ENCODE results near the gene TMPRSS3. TPM values are rescaled to one million over a fixed set of nuclear protein-coding genes. Genes with fewer than 3 reads are reported as not detected.

The TMPRSS3 gene
- total RNA-seq, 1 experiment from 2014 or later = not detected

- DNase-seq (ENCODE audit: low spot score) = no peak
- Histone ChIP-seq H3K27me3 (replicated peaks; ENCODE audit: insufficient read depth, low read depth, low read length, poor library complexity) (peaks cover 70% of the 10 kb centered on the region), H3K4me3 (ENCODE audit: low read depth, low read length, poor library complexity, severe bottlenecking) (no peak overlapping the region), H3K9me3 (ENCODE audit: low read depth, low read length, poor library complexity, severe bottlenecking) (peaks cover 9% of the 10 kb centered on the region), H3K27ac (ENCODE audit: low read depth, low read length, poor library complexity, severe bottlenecking) (no peak overlapping the region), H3K36me3 (ENCODE audit: insufficient read depth, low read length, poor library complexity, severe bottlenecking) (no peaks in the 10 kb centered on the region), H3K4me1 (ENCODE audit: insufficient read depth, low read length, poor library complexity, severe bottlenecking) (peaks cover 27% of the 10 kb centered on the region)
- no peak for TF ChIP-seq EZH2 (IDR thresholded peaks at IDR 0.05; ENCODE audit: borderline replicate concordance, low read depth, low read length, poor library complexity, severe bottlenecking)
- TF ChIP-seq, protein P1, sequence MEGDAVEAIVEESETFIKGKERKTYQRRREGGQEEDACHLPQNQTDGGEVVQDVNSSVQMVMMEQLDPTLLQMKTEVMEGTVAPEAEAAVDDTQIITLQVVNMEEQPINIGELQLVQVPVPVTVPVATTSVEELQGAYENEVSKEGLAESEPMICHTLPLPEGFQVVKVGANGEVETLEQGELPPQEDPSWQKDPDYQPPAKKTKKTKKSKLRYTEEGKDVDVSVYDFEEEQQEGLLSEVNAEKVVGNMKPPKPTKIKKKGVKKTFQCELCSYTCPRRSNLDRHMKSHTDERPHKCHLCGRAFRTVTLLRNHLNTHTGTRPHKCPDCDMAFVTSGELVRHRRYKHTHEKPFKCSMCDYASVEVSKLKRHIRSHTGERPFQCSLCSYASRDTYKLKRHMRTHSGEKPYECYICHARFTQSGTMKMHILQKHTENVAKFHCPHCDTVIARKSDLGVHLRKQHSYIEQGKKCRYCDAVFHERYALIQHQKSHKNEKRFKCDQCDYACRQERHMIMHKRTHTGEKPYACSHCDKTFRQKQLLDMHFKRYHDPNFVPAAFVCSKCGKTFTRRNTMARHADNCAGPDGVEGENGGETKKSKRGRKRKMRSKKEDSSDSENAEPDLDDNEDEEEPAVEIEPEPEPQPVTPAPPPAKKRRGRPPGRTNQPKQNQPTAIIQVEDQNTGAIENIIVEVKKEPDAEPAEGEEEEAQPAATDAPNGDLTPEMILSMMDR (conservative IDR thresholded peaks at IDR 0.05; ENCODE audit: low read depth, low read length) = no peak
- no TSS peak for BruUV-seq (replicated peaks)
- CTCF ChIA-PET = no interaction called here
- POLR2A ChIA-PET (ENCODE audit: low non-redundant PET) = no interaction called here
- intact Hi-C loops (cut with micrococcal nuclease; ENCODE audit: unreplicated experiment) = no loop called here
Measured at GRCh38 chr21:42423685-42424084, 27.8 kb upstream of the TMPRSS3 start.

- Histone ChIP-seq H3K27ac (ENCODE audit: low read depth, low read length, poor library complexity, severe bottlenecking) (no peak overlapping the region), H3K4me3 (ENCODE audit: low read depth, low read length, poor library complexity, severe bottlenecking) (no peak overlapping the region), H3K36me3 (ENCODE audit: insufficient read depth, low read length, poor library complexity, severe bottlenecking) (no peaks in the 10 kb centered on the region), H3K9me3 (ENCODE audit: low read depth, low read length, poor library complexity, severe bottlenecking) (peaks cover 9% of the 10 kb centered on the region), H3K4me1 (ENCODE audit: insufficient read depth, low read length, poor library complexity, severe bottlenecking) (peaks cover 27% of the 10 kb centered on the region), H3K27me3 (replicated peaks; ENCODE audit: insufficient read depth, low read depth, low read length, poor library complexity) (peaks cover 70% of the 10 kb centered on the region)
- CTCF ChIA-PET = no interaction called here
- intact Hi-C loops (cut with micrococcal nuclease; ENCODE audit: unreplicated experiment) = no loop called here
- POLR2A ChIA-PET (ENCODE audit: low non-redundant PET) = no interaction called here
- TF ChIP-seq, protein P1 (conservative IDR thresholded peaks at IDR 0.05; ENCODE audit: low read depth, low read length) = no peak
- no peak for TF ChIP-seq EZH2 (IDR thresholded peaks at IDR 0.05; ENCODE audit: borderline replicate concordance, low read depth, low read length, poor library complexity, severe bottlenecking)
- DNase-seq (ENCODE audit: low spot score) = no peak
- no TSS peak for BruUV-seq (replicated peaks)
Measured at GRCh38 chr21:42423197-42423675, 27.4 kb upstream of the TMPRSS3 start.

GRCh38 chr21:42421018-42421793 lies 25.4 kb upstream of the TMPRSS3 start:
- CTCF ChIA-PET = no interaction called here

More at GRCh38 chr21:42421018-42421793, 25.4 kb upstream of the TMPRSS3 start:
- intact Hi-C loops (cut with micrococcal nuclease; ENCODE audit: unreplicated experiment) = no loop called here
- DNase-seq (ENCODE audit: low spot score) = no peak
- POLR2A ChIA-PET (ENCODE audit: low non-redundant PET) = no interaction called here
- H3K4me1 ChIP-seq (ENCODE audit: insufficient read depth, low read length, poor library complexity, severe bottlenecking) = peaks cover 26% of the 10 kb centered on the region
- BruUV-seq (replicated peaks) = no TSS peak
- H3K4me3 ChIP-seq (ENCODE audit: low read depth, low read length, poor library complexity, severe bottlenecking) = no peak overlapping the region
- TF ChIP-seq, protein P1 (conservative IDR thresholded peaks at IDR 0.05; ENCODE audit: low read depth, low read length) = no peak
- no peak for TF ChIP-seq EZH2 (IDR thresholded peaks at IDR 0.05; ENCODE audit: borderline replicate concordance, low read depth, low read length, poor library complexity, severe bottlenecking)
- no peaks in the 10 kb centered on the region for H3K36me3 ChIP-seq (ENCODE audit: insufficient read depth, low read length, poor library complexity, severe bottlenecking)
- peaks cover 9% of the 10 kb centered on the region for H3K9me3 ChIP-seq (ENCODE audit: low read depth, low read length, poor library complexity, severe bottlenecking)
- H3K27me3 ChIP-seq (replicated peaks; ENCODE audit: insufficient read depth, low read depth, low read length, poor library complexity) = peaks cover 51% of the 10 kb centered on the region
- H3K27ac ChIP-seq (ENCODE audit: low read depth, low read length, poor library complexity, severe bottlenecking) = no peak overlapping the region
